ENCODE results near the gene GNB5.

GNB5 gene

DNA sequence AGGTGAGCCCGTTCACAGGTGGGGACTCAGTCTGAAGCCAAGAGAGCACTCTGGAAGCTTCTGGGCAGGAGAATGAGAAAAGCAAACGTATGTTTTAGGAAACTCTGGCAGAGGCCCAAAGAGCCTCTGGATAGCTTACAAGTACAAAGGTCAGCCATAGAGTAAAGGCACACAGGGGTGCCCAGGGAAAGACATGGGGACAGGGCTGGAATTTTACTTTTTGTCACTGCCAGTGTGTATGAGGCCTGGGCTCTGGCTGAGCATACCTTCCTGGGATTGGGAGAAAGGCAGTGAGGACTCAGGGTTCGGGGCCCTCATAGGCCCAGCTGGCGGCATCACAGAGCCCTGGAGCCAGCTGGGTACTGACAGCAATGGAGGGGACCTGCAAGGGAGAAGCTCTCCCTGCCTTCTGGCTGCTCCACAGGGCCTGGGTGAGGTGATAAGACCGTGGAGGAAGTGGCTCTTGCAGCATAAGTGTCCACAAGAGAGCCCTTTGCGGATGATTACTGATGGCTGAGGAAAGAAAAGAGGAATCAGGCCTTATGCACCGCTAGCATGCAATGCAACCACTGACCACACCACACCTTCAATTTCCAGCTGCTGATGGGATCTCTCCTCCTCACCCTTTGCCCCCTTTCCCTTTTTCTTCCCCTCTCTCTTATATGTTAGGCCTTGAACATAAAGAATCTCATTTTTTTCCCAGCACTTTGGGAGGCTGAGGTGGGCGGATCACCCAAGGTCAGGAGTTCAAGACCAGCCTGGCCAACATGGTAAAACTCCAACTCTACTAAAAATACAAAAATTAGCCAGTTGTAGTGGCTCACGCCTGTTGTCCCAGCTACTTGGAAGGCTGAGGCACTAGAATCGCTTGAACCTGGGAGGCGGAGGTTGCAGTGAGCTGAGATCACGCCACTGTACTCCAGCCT lies 53.5 kb downstream of the GNB5 start:
- Histone ChIP-seq H3K36me3 (ENCODE audit: control insufficient read depth in 1 of 2, insufficient read depth in 2 of 2, low read depth in 1 of 2, low read length in 2 of 2) (peaks cover 27% of the 10 kb centered on the region in 2 experiments), H3K4me3 (ENCODE audit: insufficient read depth in 1 of 2, low read depth in 1 of 2, low read length in 2 of 2) (no peak overlapping the region), H3K4me2 (ENCODE audit: low read length, poor library complexity, severe bottlenecking) (no peak overlapping the region), H3K79me1 (replicated peaks; ENCODE audit: low read length, poor library complexity, severe bottlenecking) (peaks cover 4% of the 10 kb centered on the region), H2BK120ac (ENCODE audit: low read depth, low read length) (peak overlapping the region; percentile 35), H2AFZ (ENCODE audit: low read depth, low read length) (no peak overlapping the region), H2BK5ac (ENCODE audit: low read depth, low read length, poor library complexity, severe bottlenecking) (no peak overlapping the region), H3K27ac (ENCODE audit: low read length, poor library complexity, severe bottlenecking) (no peak overlapping the region), H2BK15ac (ENCODE audit: low read depth, poor library complexity, severe bottlenecking) (no peak overlapping the region), H3K9ac (ENCODE audit: low read length) (no peak overlapping the region), H3K4ac (ENCODE audit: low read depth in 1 of 2, low read length in 2 of 2) (peak overlapping the region; percentile 9 to 77), H3K23ac (ENCODE audit: low read length in 2 of 2) (no peak overlapping the region), H2BK12ac (ENCODE audit: low read length in 2 of 2) (peak overlapping the region in 1 of 2 experiments; percentile 57), H4K91ac (ENCODE audit: low read length) (peak overlapping the region; percentile 56), H3K9me3 (ENCODE audit: control insufficient read depth, low read length) (no peaks in the 10 kb centered on the region), H3K4me1 (ENCODE audit: control insufficient read depth, insufficient read depth, low read depth, low read length) (peaks cover 18% of the 10 kb centered on the region), H2AK5ac (ENCODE audit: low read length, severe bottlenecking) (peak overlapping the region; percentile 13), H3K18ac (ENCODE audit: low read depth in 1 of 2, low read length in 2 of 2) (peak overlapping the region; percentile 3 to 67), H3K27me3 (ENCODE audit: control insufficient read depth in 1 of 2, insufficient read depth in 1 of 2, low read length in 2 of 2) (no peaks in the 10 kb centered on the region), H3K14ac (ENCODE audit: low read length in 2 of 2) (no peak overlapping the region), H4K8ac (ENCODE audit: low read length) (no peak overlapping the region)
- WGBS, result 90% methylated on average over 11 of the region's 12 CpGs
- peak; percentile 33 for DNase-seq

DNA sequence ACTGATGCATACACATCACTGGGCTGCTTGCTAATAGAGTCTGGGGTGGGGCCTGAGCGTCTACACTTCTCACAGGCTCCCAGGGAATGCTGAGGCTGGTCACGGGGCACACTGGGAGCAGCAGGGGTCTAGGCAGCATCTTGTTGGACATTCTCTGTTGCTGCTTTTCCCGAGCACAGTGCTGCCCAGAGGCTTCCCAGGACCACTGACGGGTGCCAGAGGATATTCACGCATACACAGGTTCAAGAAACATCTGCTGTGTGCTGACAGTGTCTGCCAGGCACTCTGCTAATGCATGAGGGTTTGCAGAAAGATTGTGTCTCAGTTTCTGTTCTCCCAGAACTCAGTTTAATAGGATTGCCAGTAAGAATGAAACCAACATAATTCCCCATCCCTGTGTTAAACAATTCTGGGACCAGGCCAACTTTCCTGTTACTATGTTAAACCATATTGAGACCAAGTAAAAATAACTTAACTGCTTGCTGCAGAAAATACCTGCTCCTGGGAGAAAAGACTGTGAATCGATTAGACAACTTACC lies 54.7 kb downstream of the GNB5 start:
- H3K9ac ChIP-seq (ENCODE audit: low read length), result peak overlapping the region; percentile 42
- peak overlapping the region in 1 of 2 experiments; percentile 61 for H3K4me3 ChIP-seq (ENCODE audit: insufficient read depth in 1 of 2, low read depth in 1 of 2, low read length in 2 of 2)
- peak; percentile 52 for DNase-seq
- H2BK5ac ChIP-seq (ENCODE audit: low read depth, low read length, poor library complexity, severe bottlenecking), result no peak overlapping the region
- H2AFZ ChIP-seq (ENCODE audit: low read depth, low read length), result no peak overlapping the region
- no peak overlapping the region for H2BK15ac ChIP-seq (ENCODE audit: low read depth, poor library complexity, severe bottlenecking)
- no peak overlapping the region for H4K91ac ChIP-seq (ENCODE audit: low read length)
- H3K18ac ChIP-seq (ENCODE audit: low read depth in 1 of 2, low read length in 2 of 2), result peak overlapping the region; percentile 50 to 88
- H3K4me1 ChIP-seq (ENCODE audit: control insufficient read depth, insufficient read depth, low read depth, low read length), result peaks cover 18% of the 10 kb centered on the region
- peak overlapping the region; percentile 6 to 52 for H3K4ac ChIP-seq (ENCODE audit: low read depth in 1 of 2, low read length in 2 of 2)
- H3K27ac ChIP-seq (ENCODE audit: low read length, poor library complexity, severe bottlenecking), result no peak overlapping the region
- H3K14ac ChIP-seq (ENCODE audit: low read length in 2 of 2), result peak overlapping the region in 1 of 2 experiments; percentile 87
- H3K27me3 ChIP-seq (ENCODE audit: control insufficient read depth in 1 of 2, insufficient read depth in 1 of 2, low read length in 2 of 2), result no peaks in the 10 kb centered on the region
- no peak overlapping the region for H2BK120ac ChIP-seq (ENCODE audit: low read depth, low read length)
- H3K79me1 ChIP-seq (replicated peaks; ENCODE audit: low read length, poor library complexity, severe bottlenecking), result peaks cover 4% of the 10 kb centered on the region
- H3K9me3 ChIP-seq (ENCODE audit: control insufficient read depth, low read length), result no peaks in the 10 kb centered on the region
- H2BK12ac ChIP-seq (ENCODE audit: low read length in 2 of 2), result peak overlapping the region in 1 of 2 experiments; percentile 87
- H3K23ac ChIP-seq (ENCODE audit: low read length in 2 of 2), result no peak overlapping the region
- H3K36me3 ChIP-seq (ENCODE audit: control insufficient read depth in 1 of 2, insufficient read depth in 2 of 2, low read depth in 1 of 2, low read length in 2 of 2), result peaks cover 30 to 38% of the 10 kb centered on the region in 2 experiments
- WGBS, result 74% methylated on average over 6 of the region's 6 CpGs
- no peak overlapping the region for H2AK5ac ChIP-seq (ENCODE audit: low read length, severe bottlenecking)
- H4K8ac ChIP-seq (ENCODE audit: low read length), result peak overlapping the region; percentile 1
- no peak overlapping the region for H3K4me2 ChIP-seq (ENCODE audit: low read length, poor library complexity, severe bottlenecking)

DNA sequence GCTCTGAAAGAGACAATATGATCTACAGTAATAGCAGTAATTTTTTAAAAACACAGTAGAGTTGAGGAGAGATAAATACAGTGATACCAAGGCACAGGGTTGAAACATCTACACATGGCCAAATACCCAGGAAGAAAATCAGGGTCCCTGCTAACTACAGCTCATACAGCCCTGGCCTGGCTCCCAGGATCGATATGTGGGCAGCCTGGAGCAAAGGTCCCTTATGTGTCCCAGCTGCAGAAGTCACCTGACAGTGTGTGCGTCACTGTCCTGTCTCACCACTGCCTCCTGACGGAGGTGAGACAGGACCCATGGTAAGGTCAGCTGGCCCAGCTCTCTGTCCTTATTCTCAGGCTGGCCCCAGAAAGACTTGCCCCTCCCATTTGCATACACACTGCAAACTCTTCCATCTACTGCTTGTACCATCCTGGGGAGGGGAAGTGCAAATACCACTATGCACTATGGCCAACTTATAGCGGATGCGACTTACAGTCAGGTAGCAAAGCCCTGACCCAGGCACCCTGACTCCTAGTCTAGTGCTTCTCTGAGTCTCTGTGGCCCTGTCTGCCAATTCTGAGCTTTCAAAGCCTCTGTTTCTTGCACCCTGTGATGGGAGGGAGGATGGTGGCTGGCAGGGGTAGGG lies 56.6 kb downstream of the GNB5 start:
- no peak overlapping the region for H3K27ac ChIP-seq (ENCODE audit: low read length, poor library complexity, severe bottlenecking)
- no peak overlapping the region for H3K9ac ChIP-seq (ENCODE audit: low read length)
- no peak overlapping the region for H4K8ac ChIP-seq (ENCODE audit: low read length)
- no peak overlapping the region for H2BK15ac ChIP-seq (ENCODE audit: low read depth, poor library complexity, severe bottlenecking)
- H3K4ac ChIP-seq (ENCODE audit: low read depth in 1 of 2, low read length in 2 of 2), result peak overlapping the region in 1 of 2 experiments; percentile 26
- no peak overlapping the region for H3K4me3 ChIP-seq (ENCODE audit: insufficient read depth in 1 of 2, low read depth in 1 of 2, low read length in 2 of 2)
- H3K23ac ChIP-seq (ENCODE audit: low read length in 2 of 2), result no peak overlapping the region
- peak overlapping the region in 1 of 2 experiments; percentile 49 for H3K14ac ChIP-seq (ENCODE audit: low read length in 2 of 2)
- H3K9me3 ChIP-seq (ENCODE audit: control insufficient read depth, low read length), result no peaks in the 10 kb centered on the region
- no peak overlapping the region for H2AK5ac ChIP-seq (ENCODE audit: low read length, severe bottlenecking)
- DNase-seq, result no peak
- H3K36me3 ChIP-seq (ENCODE audit: control insufficient read depth in 1 of 2, insufficient read depth in 2 of 2, low read depth in 1 of 2, low read length in 2 of 2), result peaks cover 28 to 39% of the 10 kb centered on the region in 2 experiments
- no peak overlapping the region for H3K4me2 ChIP-seq (ENCODE audit: low read length, poor library complexity, severe bottlenecking)
- no peaks in the 10 kb centered on the region for H3K27me3 ChIP-seq (ENCODE audit: control insufficient read depth in 1 of 2, insufficient read depth in 1 of 2, low read length in 2 of 2)
- no peak overlapping the region for H2BK5ac ChIP-seq (ENCODE audit: low read depth, low read length, poor library complexity, severe bottlenecking)
- WGBS, result 93% methylated on average over 5 of the region's 5 CpGs
- no peak overlapping the region for H2BK120ac ChIP-seq (ENCODE audit: low read depth, low read length)
- H3K79me1 ChIP-seq (replicated peaks; ENCODE audit: low read length, poor library complexity, severe bottlenecking), result peaks cover 4% of the 10 kb centered on the region
- H3K4me1 ChIP-seq (ENCODE audit: control insufficient read depth, insufficient read depth, low read depth, low read length), result peaks cover 12% of the 10 kb centered on the region
- H4K91ac ChIP-seq (ENCODE audit: low read length), result peak overlapping the region; percentile 28
- H2AFZ ChIP-seq (ENCODE audit: low read depth, low read length), result no peak overlapping the region
- H3K18ac ChIP-seq (ENCODE audit: low read depth in 1 of 2, low read length in 2 of 2), result peak overlapping the region in 1 of 2 experiments; percentile 31
- peak overlapping the region; percentile 79 to 92 for H2BK12ac ChIP-seq (ENCODE audit: low read length in 2 of 2)
